SJSA1 (cell line): ENCODE results near the gene TRMT5. TPM values are rescaled to one million over a fixed set of nuclear protein-coding genes. Genes with fewer than 3 reads are reported as not detected.

Experiments
- DNase-seq, 2 experiments: peaks; one replicate each; pipeline ENCODE4 v3.0.0-alpha.2; 2015 to 2020; ENCODE audit warnings: low spot score in 2 of 2, low read depth in 1 of 2
- H3K27ac ChIP-seq: fragments of 250-450 bp; sonication (Bioruptor Pico); 2 replicates; pipeline ENCODE4 v1.5.1; 2020; ENCODE audit warnings: mild to moderate bottlenecking, moderate library complexity
- H3K27me3 ChIP-seq: fragments of 250-450 bp; sonication (Bioruptor Pico); replicated peaks from 2 replicates; pipeline ENCODE4 v1.5.1; 2020; ENCODE audit warnings: mild to moderate bottlenecking, moderate library complexity
- H3K36me3 ChIP-seq: fragments of 250-450 bp; sonication (Bioruptor Pico); 2 replicates; pipeline ENCODE4 v1.5.1; 2020; ENCODE audit warnings: mild to moderate bottlenecking
- H3K4me1 ChIP-seq: fragments of 250-450 bp; sonication (Bioruptor Pico); replicated peaks from 2 replicates; pipeline ENCODE4 v1.6.1; 2021; ENCODE audit warnings: mild to moderate bottlenecking
- H3K4me3 ChIP-seq: fragments of 250-450 bp; sonication (Bioruptor Pico); 2 replicates; pipeline ENCODE4 v1.5.1; 2020; ENCODE audit warnings: mild to moderate bottlenecking
- H3K9me3 ChIP-seq: fragments of 250-450 bp; sonication (Bioruptor Pico); replicated peaks from 2 replicates; pipeline ENCODE4 v1.5.1; 2020; ENCODE audit warnings: mild to moderate bottlenecking
- total RNA-seq: library from RNA; depleted of rRNA; stranded (reverse); fragments of >200 nt; shearing (Covaris generic); gene quantifications from 2 replicates; pipeline ENCODE4 v1.2.3, GENCODE V29; 2014

TRMT5 gene
- total RNA-seq, 1 experiment from 2014 or later: 14.8 TPM

DNA sequence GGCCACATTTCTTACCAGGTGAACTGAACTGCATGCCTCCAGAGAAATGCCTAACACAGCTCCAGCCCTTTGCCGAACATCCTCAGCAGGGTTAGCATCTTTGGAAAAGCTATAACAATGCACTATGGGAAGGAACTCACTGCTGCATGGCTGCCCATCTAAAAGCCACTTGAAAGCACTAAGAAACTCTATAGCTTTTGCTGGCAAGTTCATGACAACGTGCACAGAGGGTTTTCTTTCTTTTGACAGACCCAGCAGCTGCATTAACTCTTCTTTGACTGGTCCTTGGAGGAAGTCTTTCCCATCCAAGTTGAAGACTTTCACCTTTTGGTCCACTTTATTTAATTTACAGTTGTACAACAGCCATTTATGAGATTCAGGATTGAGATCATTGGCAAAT, 5.3 kb downstream of the TRMT5 start:
- peaks cover 4% of the 10 kb centered on the region; the same call in 1 of the 2 replicates for H3K4me1 ChIP-seq
- peaks cover 56% of the 10 kb centered on the region for H3K36me3 ChIP-seq
- H3K9me3 ChIP-seq: no peaks in the 10 kb centered on the region
- no peaks in the 10 kb centered on the region for H3K27me3 ChIP-seq
- H3K27ac ChIP-seq: no peak overlapping the region
- no peak overlapping the region for H3K4me3 ChIP-seq
- no peak for DNase-seq

GRCh38 chr14:60974090-60974651, 6.7 kb downstream of the TRMT5 start:
- Histone ChIP-seq H3K9me3 (no peaks in the 10 kb centered on the region), H3K4me1 (peaks cover 4% of the 10 kb centered on the region; the same call in 1 of the 2 replicates), H3K4me3 (no peak overlapping the region), H3K27ac (no peak overlapping the region), H3K36me3 (peaks cover 55% of the 10 kb centered on the region), H3K27me3 (no peaks in the 10 kb centered on the region)
- no peak for DNase-seq

DNA sequence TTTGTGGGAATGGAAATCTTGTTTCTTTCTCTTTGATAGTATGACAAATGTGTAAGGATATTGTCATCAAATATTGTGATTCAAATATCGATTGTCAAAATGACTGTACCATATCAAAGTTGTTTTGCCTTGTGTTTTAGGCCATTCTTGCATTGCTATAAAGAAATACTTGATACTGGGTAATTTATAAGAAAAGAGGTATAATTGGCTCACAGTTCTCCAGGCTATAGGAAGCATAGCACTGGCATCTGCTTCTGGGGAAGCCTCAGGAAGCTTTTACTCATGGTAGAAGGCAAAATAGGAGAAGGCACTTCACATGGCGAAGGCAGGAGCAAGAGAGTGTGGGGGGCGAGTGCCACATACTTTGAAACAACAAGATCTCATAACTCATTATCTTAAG, 7.8 kb downstream of the TRMT5 start:
- H3K9me3 ChIP-seq: no peaks in the 10 kb centered on the region
- H3K4me3 ChIP-seq: no peak overlapping the region
- peaks cover 46% of the 10 kb centered on the region for H3K36me3 ChIP-seq
- no peaks in the 10 kb centered on the region for H3K27me3 ChIP-seq
- no peaks in the 10 kb centered on the region for H3K4me1 ChIP-seq
- no peak for DNase-seq
- no peak overlapping the region for H3K27ac ChIP-seq

GRCh38 chr14:60972295-60972694, 8.6 kb downstream of the TRMT5 start:
- Histone ChIP-seq H3K4me1 (no peaks in the 10 kb centered on the region), H3K36me3 (peaks cover 38% of the 10 kb centered on the region), H3K27me3 (no peaks in the 10 kb centered on the region), H3K4me3 (no peak overlapping the region), H3K27ac (no peak overlapping the region), H3K9me3 (no peaks in the 10 kb centered on the region)
- DNase-seq: no peak

DNA sequence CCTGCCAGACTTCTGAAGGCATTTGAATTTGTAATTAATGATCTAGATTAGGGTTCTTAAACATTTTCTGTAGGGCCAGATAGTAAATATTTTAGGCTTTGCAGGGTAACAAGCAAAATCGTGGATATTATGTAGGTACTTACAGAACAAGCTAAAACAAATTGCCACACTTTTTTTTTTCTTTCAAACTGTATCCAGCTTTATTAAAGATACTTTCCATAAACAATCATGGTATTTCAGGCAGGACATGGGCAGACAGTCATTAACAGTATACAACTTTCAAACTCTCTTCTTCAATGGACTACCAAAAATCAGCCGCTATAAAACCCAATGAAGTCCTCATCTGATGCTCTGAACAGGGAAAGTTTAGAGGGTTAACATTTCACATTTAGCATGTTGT, 9.6 kb downstream of the TRMT5 start:
- Histone ChIP-seq H3K36me3 (peaks cover 32% of the 10 kb centered on the region), H3K27ac (no peak overlapping the region), H3K4me3 (no peak overlapping the region), H3K4me1 (no peaks in the 10 kb centered on the region), H3K9me3 (no peaks in the 10 kb centered on the region), H3K27me3 (no peaks in the 10 kb centered on the region)
- no peak for DNase-seq

GRCh38 chr14:60970146-60970545, 10.7 kb downstream of the TRMT5 start:
- peaks cover 21% of the 10 kb centered on the region for H3K36me3 ChIP-seq
- no peaks in the 10 kb centered on the region for H3K9me3 ChIP-seq
- H3K27ac ChIP-seq: no peak overlapping the region
- H3K27me3 ChIP-seq: no peaks in the 10 kb centered on the region
- peaks cover 6% of the 10 kb centered on the region for H3K4me1 ChIP-seq
- H3K4me3 ChIP-seq: no peak overlapping the region
- no peak for DNase-seq

- Histone ChIP-seq H3K9me3 (no peaks in the 10 kb centered on the region), H3K27ac (no peak overlapping the region), H3K4me3 (no peak overlapping the region), H3K36me3 (peaks cover 9% of the 10 kb centered on the region), H3K4me1 (peaks cover 13% of the 10 kb centered on the region), H3K27me3 (no peaks in the 10 kb centered on the region)
- no peak for DNase-seq
These were observed 12.2 kb downstream of the TRMT5 start for GRCh38 chr14:60968671-60969070.

DNA sequence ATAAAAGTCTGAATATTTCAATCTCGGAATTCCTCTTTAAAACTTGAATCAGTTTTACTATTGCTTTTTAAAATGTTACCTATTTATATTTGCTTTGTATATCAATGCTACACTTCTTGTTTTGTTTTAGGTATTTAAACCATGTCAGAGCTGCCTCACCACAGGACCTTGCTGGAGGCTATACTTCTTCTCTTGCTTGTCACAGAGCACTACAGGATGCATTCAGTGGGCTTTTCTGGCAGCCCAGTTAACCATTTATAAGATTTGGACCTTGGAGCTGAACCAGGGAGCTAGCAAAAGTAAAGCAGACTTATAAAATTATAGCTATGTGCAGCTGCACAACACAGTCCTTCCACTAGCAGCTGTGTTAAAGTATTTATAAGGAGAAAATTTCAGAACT, 12.8 kb downstream of the TRMT5 start:
- peaks cover 3% of the 10 kb centered on the region; the same call in 1 of the 2 replicates for H3K36me3 ChIP-seq
- H3K27me3 ChIP-seq: no peaks in the 10 kb centered on the region
- no peak overlapping the region for H3K4me3 ChIP-seq
- peaks cover 13% of the 10 kb centered on the region for H3K4me1 ChIP-seq
- no peak overlapping the region for H3K27ac ChIP-seq
- no peaks in the 10 kb centered on the region for H3K9me3 ChIP-seq
- no peak for DNase-seq

GRCh38 chr14:60965402-60965801, 15.5 kb downstream of the TRMT5 start:
- Histone ChIP-seq H3K27me3 (no peaks in the 10 kb centered on the region), H3K4me3 (no peak overlapping the region), H3K36me3 (peaks cover 3% of the 10 kb centered on the region; the same call in 1 of the 2 replicates), H3K27ac (no peak overlapping the region), H3K4me1 (peaks cover 13% of the 10 kb centered on the region), H3K9me3 (no peaks in the 10 kb centered on the region)
- peak in 1 of 2 experiments; percentile 11 for DNase-seq

DNA sequence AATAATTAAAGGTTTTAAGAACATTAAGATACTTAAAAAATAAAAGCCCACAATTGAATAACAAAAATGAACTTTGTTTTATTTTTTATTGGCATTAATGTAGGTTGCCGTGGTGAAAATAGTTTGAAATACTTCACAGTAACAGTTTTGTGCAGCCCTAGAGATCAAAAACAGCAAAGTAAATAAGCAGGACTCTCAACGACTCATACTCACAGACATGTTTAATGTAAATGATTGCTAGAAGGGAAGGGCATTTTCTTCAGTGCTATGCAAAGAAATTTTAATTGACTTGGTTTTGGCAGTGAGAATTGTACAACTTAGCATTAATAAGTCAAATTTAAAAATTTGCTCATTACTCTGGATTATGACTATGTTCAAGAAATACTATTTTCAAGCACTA, 16.0 kb downstream of the TRMT5 start:
- H3K9me3 ChIP-seq: no peaks in the 10 kb centered on the region
- no peak overlapping the region for H3K27ac ChIP-seq

DNA sequence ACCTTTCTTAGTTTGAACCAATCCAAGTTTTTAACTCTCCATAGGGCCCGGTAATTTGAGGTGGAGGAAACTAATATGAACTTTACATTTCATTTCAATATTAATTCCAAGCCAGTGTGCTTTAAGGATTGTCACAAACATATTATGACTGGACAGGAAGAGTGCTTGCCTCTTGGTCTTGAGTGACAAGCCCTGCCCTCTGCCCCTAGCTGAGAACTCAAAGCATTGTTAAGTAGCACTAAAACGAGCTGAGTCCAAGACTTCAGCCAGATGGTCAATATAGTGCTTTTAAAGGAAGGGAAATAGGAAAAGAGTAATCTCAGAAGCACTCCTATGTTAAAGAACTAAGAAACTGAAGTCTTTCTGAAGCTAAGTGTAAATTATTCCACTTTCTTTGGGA, 17.1 kb downstream of the TRMT5 start:
- no peak for DNase-seq
- Histone ChIP-seq H3K27ac (no peak overlapping the region), H3K4me1 (peaks cover 13% of the 10 kb centered on the region), H3K36me3 (no peaks in the 10 kb centered on the region), H3K4me3 (no peak overlapping the region), H3K9me3 (no peaks in the 10 kb centered on the region), H3K27me3 (no peaks in the 10 kb centered on the region)

More for the DNA sequence above, 16.0 kb downstream of the TRMT5 start:
- DNase-seq: peak in 1 of 2 experiments; percentile 11
- Histone ChIP-seq H3K27me3 (no peaks in the 10 kb centered on the region), H3K36me3 (peaks cover under 1% of the 10 kb centered on the region; the same call in 1 of the 2 replicates), H3K4me3 (no peak overlapping the region), H3K4me1 (peaks cover 13% of the 10 kb centered on the region)

DNA sequence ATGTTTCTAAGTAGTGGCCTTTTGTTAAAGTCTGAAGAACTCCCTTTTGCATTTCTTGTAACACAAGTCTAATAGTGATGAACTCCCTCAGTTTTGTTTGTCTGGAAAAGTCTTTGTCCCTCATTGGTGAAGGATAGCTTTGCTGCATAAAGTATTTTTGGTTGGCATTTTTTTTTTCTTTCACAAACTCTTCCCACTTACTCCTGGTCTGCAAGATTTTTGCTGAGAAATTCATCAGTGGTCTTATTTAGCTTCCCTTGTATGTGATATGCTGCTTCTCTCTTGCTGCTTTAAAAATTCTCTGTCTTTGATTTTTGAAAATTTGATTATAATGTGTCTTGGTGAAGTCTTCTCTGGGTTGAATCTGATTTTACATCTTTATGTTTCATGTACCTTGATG, 22.7 kb downstream of the TRMT5 start:
- H3K36me3 ChIP-seq: no peaks in the 10 kb centered on the region
- H3K4me3 ChIP-seq: no peak overlapping the region
- no peak overlapping the region for H3K27ac ChIP-seq
- H3K27me3 ChIP-seq: no peaks in the 10 kb centered on the region
- no peak for DNase-seq
- no peaks in the 10 kb centered on the region for H3K4me1 ChIP-seq
- H3K9me3 ChIP-seq: peaks cover 5% of the 10 kb centered on the region

GRCh38 chr14:60956632-60957031, 24.2 kb downstream of the TRMT5 start:
- DNase-seq: no peak
- H3K9me3 ChIP-seq: peaks cover 5% of the 10 kb centered on the region
- no peak overlapping the region for H3K4me3 ChIP-seq
- H3K27ac ChIP-seq: no peak overlapping the region
- no peaks in the 10 kb centered on the region for H3K4me1 ChIP-seq
- H3K27me3 ChIP-seq: no peaks in the 10 kb centered on the region
- no peaks in the 10 kb centered on the region for H3K36me3 ChIP-seq

DNA sequence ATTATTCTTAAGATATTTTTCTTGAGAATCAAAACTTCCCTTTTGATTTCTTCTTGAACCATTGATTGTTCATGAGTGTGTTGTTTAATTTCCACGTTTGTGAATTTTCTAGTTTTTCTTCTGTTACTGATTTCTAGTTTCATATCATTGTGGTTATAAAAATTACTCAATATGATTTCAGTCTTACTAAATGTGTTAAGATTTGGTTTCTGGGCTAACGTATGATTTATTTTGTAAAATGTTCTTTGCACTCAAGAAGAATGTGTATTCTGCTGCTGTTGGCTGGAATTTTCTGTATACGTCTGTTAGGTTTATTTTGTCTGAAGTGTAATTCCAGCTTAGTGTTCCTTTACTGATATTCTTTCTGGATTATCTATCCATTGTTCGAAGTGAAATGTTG, 24.7 kb downstream of the TRMT5 start:
- no peaks in the 10 kb centered on the region for H3K27me3 ChIP-seq
- no peak overlapping the region for H3K4me3 ChIP-seq
- no peak for DNase-seq
- peaks cover 5% of the 10 kb centered on the region for H3K9me3 ChIP-seq
- no peaks in the 10 kb centered on the region for H3K36me3 ChIP-seq
- no peak overlapping the region for H3K27ac ChIP-seq
- no peaks in the 10 kb centered on the region for H3K4me1 ChIP-seq
